IPS-15b (cell line): Measurements from ENCODE around the gene KCNQ5.

Experiments
- H3K27me3 ChIP-seq: one replicate; pipeline ENCODE4 v1.6.1; 2013; ENCODE audit warnings: low read length; ENCODE audit not compliant: control insufficient read depth, insufficient read depth
- H3K36me3 ChIP-seq: one replicate; pipeline ENCODE4 v1.6.1; 2013; ENCODE audit warnings: low read length; ENCODE audit not compliant: control insufficient read depth, insufficient read depth
- H3K4me1 ChIP-seq: one replicate; pipeline ENCODE4 v1.6.1; 2013; ENCODE audit warnings: mild to moderate bottlenecking, low read length; ENCODE audit not compliant: control insufficient read depth, insufficient read depth
- H3K4me3 ChIP-seq: one replicate; pipeline ENCODE4 v1.5.1; 2013; ENCODE audit warnings: low read depth, low read length
- H3K9ac ChIP-seq: one replicate; pipeline ENCODE4 v1.6.1; 2013; ENCODE audit warnings: low read depth, mild to moderate bottlenecking, low read length
- H3K9me3 ChIP-seq: one replicate; pipeline ENCODE4 v1.6.1; 2013; ENCODE audit warnings: mild to moderate bottlenecking, low read length; ENCODE audit not compliant: control insufficient read depth, insufficient read depth

The KCNQ5 gene

GRCh38 chr6:72836971-72837370 is 215.1 kb downstream of the KCNQ5 start:
- Histone ChIP-seq H3K36me3 (no peaks in the 10 kb centered on the region), H3K27me3 (no peaks in the 10 kb centered on the region), H3K4me1 (no peaks in the 10 kb centered on the region), H3K4me3 (no peak overlapping the region), H3K9me3 (no peaks in the 10 kb centered on the region), H3K9ac (no peak overlapping the region)

GRCh38 chr6:72841195-72841594 is 219.3 kb downstream of the KCNQ5 start:
- no peak overlapping the region for H3K4me3 ChIP-seq
- no peaks in the 10 kb centered on the region for H3K9me3 ChIP-seq
- H3K36me3 ChIP-seq: no peaks in the 10 kb centered on the region
- no peaks in the 10 kb centered on the region for H3K4me1 ChIP-seq
- H3K27me3 ChIP-seq: no peaks in the 10 kb centered on the region
- H3K9ac ChIP-seq: no peak overlapping the region

DNA sequence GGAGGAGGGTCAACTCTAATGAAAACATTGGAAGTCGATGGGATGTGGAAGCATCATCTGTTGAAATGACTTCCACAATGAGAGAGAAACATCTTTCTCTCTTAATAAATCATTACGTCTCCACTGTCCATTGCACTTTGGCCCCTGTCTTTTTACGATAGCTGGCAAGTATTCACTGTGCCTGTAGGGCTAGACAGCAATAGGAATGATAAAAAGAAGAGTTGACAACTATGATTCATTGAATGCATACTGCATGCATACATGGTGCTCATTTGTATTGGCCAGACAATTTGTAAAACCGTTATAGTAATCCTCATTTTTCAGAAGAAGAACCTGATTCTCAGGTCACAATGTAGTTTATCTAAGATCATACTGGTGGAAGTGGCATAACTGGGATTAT is 220.3 kb downstream of the KCNQ5 start:
- Histone ChIP-seq H3K27me3 (no peaks in the 10 kb centered on the region), H3K9me3 (no peaks in the 10 kb centered on the region), H3K36me3 (no peaks in the 10 kb centered on the region), H3K9ac (no peak overlapping the region), H3K4me3 (no peak overlapping the region), H3K4me1 (no peaks in the 10 kb centered on the region)

- Histone ChIP-seq H3K36me3 (no peaks in the 10 kb centered on the region), H3K4me1 (no peaks in the 10 kb centered on the region), H3K4me3 (no peak overlapping the region), H3K9me3 (no peaks in the 10 kb centered on the region), H3K27me3 (no peaks in the 10 kb centered on the region), H3K9ac (no peak overlapping the region)
Observed at GRCh38 chr6:72844614-72845013, 222.8 kb downstream of the KCNQ5 start.

DNA sequence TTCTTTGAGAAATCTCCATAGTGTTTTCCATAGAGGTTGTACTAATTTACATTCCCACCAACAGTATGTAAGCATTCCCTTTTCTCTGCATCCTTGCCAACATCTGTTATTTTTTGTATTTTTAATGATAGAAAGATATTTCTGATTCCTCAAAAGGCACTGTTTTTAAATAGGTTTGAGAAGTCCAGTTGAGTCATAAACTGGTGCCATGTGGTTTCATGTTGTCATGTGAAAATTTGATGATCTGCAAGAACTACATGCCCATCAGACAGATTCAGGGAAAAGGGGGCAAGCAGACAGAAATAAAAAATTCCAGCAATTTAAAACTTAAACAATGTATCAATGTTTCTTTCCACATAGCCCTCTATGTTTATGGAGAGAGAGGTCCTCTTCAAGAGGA is 227.5 kb downstream of the KCNQ5 start:
- no peaks in the 10 kb centered on the region for H3K4me1 ChIP-seq
- no peak overlapping the region for H3K9ac ChIP-seq
- H3K4me3 ChIP-seq: no peak overlapping the region
- no peaks in the 10 kb centered on the region for H3K9me3 ChIP-seq
- H3K36me3 ChIP-seq: no peaks in the 10 kb centered on the region
- no peaks in the 10 kb centered on the region for H3K27me3 ChIP-seq

DNA sequence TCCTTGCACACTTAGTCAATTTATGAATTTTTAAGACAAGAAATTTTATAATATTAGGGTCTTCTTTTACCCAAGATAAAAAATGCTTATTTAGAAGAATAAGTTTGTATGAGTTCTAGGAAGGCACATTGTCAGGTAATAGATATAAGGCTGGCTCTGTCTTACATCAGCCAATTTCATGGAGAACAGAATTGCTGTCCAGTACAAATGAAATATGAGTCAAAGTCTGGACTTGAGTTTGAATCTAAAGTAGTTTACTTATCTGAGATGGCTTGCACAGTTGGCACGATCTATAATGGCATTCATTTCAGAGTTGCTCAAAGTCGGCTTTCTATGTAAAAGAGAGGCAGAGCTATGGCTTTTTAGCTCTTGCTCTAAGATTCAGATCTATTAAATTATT is 228.2 kb downstream of the KCNQ5 start:
- Histone ChIP-seq H3K4me1 (no peaks in the 10 kb centered on the region), H3K4me3 (no peak overlapping the region), H3K36me3 (no peaks in the 10 kb centered on the region), H3K9ac (no peak overlapping the region), H3K27me3 (no peaks in the 10 kb centered on the region), H3K9me3 (no peaks in the 10 kb centered on the region)

GRCh38 chr6:72850469-72850868 is 228.6 kb downstream of the KCNQ5 start:
- no peaks in the 10 kb centered on the region for H3K9me3 ChIP-seq
- H3K4me1 ChIP-seq: no peaks in the 10 kb centered on the region
- H3K4me3 ChIP-seq: no peak overlapping the region
- H3K9ac ChIP-seq: no peak overlapping the region
- no peaks in the 10 kb centered on the region for H3K27me3 ChIP-seq
- no peaks in the 10 kb centered on the region for H3K36me3 ChIP-seq

GRCh38 chr6:72855471-72855870 is 233.6 kb downstream of the KCNQ5 start:
- Histone ChIP-seq H3K9ac (no peak overlapping the region), H3K4me1 (no peaks in the 10 kb centered on the region), H3K36me3 (no peaks in the 10 kb centered on the region), H3K4me3 (no peak overlapping the region), H3K9me3 (no peaks in the 10 kb centered on the region), H3K27me3 (no peaks in the 10 kb centered on the region)

- H3K9me3 ChIP-seq: no peaks in the 10 kb centered on the region
- no peaks in the 10 kb centered on the region for H3K4me1 ChIP-seq
- no peaks in the 10 kb centered on the region for H3K36me3 ChIP-seq
Observed at GRCh38 chr6:72856801-72857200, 234.9 kb downstream of the KCNQ5 start.

DNA sequence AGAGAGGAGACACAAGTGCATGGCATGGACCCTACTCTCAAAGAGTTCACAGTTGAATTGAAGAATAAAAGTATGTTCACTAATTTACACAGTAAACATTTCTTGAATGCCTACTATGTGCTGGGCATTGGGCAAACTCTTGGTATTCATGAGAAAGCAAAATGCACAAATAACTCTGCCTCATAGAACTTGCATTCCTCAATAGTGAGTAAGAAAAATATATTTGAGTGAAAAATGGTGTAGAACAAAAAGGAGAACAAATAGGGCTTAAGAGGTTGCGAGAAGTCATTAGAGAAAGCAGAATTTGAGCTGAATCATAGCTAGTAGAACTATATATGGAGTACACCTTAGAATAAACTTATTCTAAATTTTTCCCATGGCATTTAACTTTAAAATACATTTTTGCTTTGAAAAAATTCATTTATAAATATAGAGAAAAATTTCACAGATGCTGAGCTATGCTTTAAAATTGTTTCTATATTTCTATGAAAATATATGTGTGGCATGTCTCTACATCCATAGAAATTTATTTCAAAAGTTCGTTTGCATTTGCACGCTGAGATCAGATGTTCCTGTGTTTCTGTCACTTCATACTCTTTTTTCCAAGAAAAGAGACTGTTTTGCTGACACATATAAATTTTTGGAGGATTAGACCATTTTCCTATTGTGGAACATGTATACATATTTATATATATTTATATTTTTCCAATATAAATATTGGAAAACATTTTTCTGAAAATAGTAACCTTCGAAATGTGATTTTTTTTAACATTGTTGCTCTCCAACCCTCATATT is 236.1 kb downstream of the KCNQ5 start:
- Histone ChIP-seq H3K9me3 (no peaks in the 10 kb centered on the region), H3K36me3 (no peaks in the 10 kb centered on the region), H3K27me3 (no peaks in the 10 kb centered on the region), H3K9ac (no peak overlapping the region), H3K4me3 (no peak overlapping the region), H3K4me1 (no peaks in the 10 kb centered on the region)

More at GRCh38 chr6:72856801-72857200, 234.9 kb downstream of the KCNQ5 start:
- no peak overlapping the region for H3K9ac ChIP-seq
- H3K4me3 ChIP-seq: no peak overlapping the region
- H3K27me3 ChIP-seq: no peaks in the 10 kb centered on the region

- Histone ChIP-seq H3K36me3 (no peaks in the 10 kb centered on the region), H3K9ac (no peak overlapping the region), H3K4me1 (no peaks in the 10 kb centered on the region), H3K9me3 (no peaks in the 10 kb centered on the region), H3K27me3 (no peaks in the 10 kb centered on the region), H3K4me3 (no peak overlapping the region)
Observed at GRCh38 chr6:72861059-72861458, 239.2 kb downstream of the KCNQ5 start.

DNA sequence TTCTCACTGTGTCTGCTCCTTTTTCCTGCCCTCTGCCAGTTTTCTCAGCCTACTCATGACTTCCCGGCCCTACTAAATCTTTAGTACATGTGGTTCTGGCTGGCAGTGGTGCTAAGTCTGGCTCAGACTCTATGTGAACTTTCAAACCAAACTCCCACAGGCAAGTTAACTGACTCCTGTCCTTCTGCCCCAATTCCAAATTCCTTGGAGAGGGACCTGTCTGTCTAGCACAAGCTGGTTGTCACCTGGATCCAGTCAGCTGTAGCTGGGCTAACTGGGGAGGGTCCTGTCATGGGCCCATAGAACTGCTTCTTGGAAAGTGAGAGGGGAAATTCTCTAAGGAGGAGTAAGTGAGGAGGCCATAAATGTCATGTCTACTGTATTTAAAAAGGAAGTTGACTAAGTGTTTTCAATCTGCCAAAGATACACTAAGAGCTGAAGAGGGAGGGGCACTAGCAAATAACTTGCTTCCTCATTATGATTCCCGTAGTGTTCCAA is 240.1 kb downstream of the KCNQ5 start:
- H3K9ac ChIP-seq: no peak overlapping the region
- H3K27me3 ChIP-seq: no peaks in the 10 kb centered on the region
- no peaks in the 10 kb centered on the region for H3K4me1 ChIP-seq
- no peak overlapping the region for H3K4me3 ChIP-seq
- no peaks in the 10 kb centered on the region for H3K36me3 ChIP-seq
- no peaks in the 10 kb centered on the region for H3K9me3 ChIP-seq
